Superior temporal gyrus (tissue), 1 donor: ENCODE data around the gene NRARP.

Experiments
- DNase-seq: peaks from one replicate; pipeline ENCODE4 v3.0.0-alpha.2; 2016; ENCODE audit errors: extremely low spot score

The NRARP gene

GRCh38 chr9:137262173-137262908 lies 39.7 kb downstream of the NRARP start:
- peak; percentile 23 for DNase-seq

GRCh38 chr9:137256856-137257255 lies 45.2 kb downstream of the NRARP start:
- DNase-seq = no peak

GRCh38 chr9:137256362-137256761 lies 45.7 kb downstream of the NRARP start:
- DNase-seq = no peak

- DNase-seq = peak; percentile 7
These were observed 46.5 kb downstream of the NRARP start for GRCh38 chr9:137255448-137256114.

- DNase-seq = peak; percentile 88
These were observed 47.2 kb downstream of the NRARP start, which contains the start of gene NELFB for GRCh38 chr9:137254624-137255447. TSS of gene NELFB (plus strand) at chr9:137255327.

- DNase-seq = no peak
These were observed 48.1 kb downstream of the NRARP start for GRCh38 chr9:137253717-137254623.

GRCh38 chr9:137252555-137253506 lies 49.2 kb downstream of the NRARP start:
- DNase-seq = no peak

- DNase-seq = no peak
These were observed 50.4 kb downstream of the NRARP start for GRCh38 chr9:137251490-137252268.

- no peak for DNase-seq
These were observed 50.9 kb downstream of the NRARP start, which contains the start of gene STPG3 for GRCh38 chr9:137251194-137251461. TSS of gene STPG3 (plus strand) at chr9:137251286. CDS start at chr9:137251287, 1 bp downstream.

- no peak for DNase-seq
These were observed 51.5 kb downstream of the NRARP start for GRCh38 chr9:137250329-137251193.
